ENCODE results near the gene ZNF580.

DNA sequence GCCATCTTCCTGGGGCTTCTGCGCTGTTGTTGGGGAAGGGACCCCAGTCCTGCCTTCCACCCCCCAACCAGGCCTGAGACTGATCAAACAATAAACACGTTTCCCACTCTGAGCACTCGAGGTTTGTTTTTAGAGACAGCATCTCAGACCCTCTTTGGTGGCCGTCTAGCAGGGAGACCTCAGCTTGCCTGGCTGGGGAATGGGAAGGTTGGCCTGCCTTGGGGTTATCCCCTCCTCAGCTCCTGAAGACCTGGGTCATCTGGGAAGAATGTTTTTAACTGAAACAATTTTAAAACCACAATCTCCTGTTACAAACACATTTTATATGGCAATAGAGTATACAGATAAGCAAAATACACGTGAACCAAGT is 4.7 kb downstream of the ZNF580 start:
- TF ChIP-seq EP300 (IDR thresholded peaks at IDR 0.05) = no peak
- no peak for TF ChIP-seq POLR2AphosphoS5 (IDR thresholded peaks at IDR 0.05)

Data from sigmoid colon (tissue), 4 donors.